Gastroesophageal sphincter (tissue), 4 donors: Measurements from ENCODE around the gene TRIML2. TPM values are rescaled to one million over a fixed set of nuclear protein-coding genes. Genes with fewer than 3 reads are reported as not detected.

Experiments
- ATAC-seq: fragments of 150-250 bp; one replicate; pipeline ENCODE4 v1.9.1; 2016; ENCODE audit warnings: mild to moderate bottlenecking, moderate library complexity
- H3K27ac ChIP-seq, 4 donors: fragments of 200-600 bp; sonication (generic) in 3 of 4; 1 replicate in 3 of 4; 2 replicates in 1 of 4; pipeline ENCODE4 v1.5.1; 2016 to 2019
- H3K27me3 ChIP-seq: fragments of 200-600 bp; sonication (generic); one replicate; pipeline ENCODE4 v1.5.1; 2019
- H3K36me3 ChIP-seq, 2 donors: fragments of 200-600 bp; sonication (generic); one replicate each; pipeline ENCODE4 v1.5.1; 2019; ENCODE audit warnings: control low read depth in 1 of 2
- H3K4me1 ChIP-seq, 3 donors: fragments of 200-600 bp; sonication (generic); 1 replicate in 2 of 3; 2 replicates in 1 of 3; pipeline ENCODE4 v1.5.1; 2016 to 2019; ENCODE audit warnings: control low read depth in 2 of 3
- H3K4me3 ChIP-seq, 2 donors: fragments of 200-600 bp; sonication (generic); one replicate each; pipeline ENCODE4 v1.5.1; 2019; ENCODE audit warnings: mild to moderate bottlenecking in 1 of 2, moderate library complexity in 1 of 2
- H3K9me3 ChIP-seq, 3 donors: fragments of 200-600 bp; sonication (generic); one replicate each; pipeline ENCODE4 v1.5.1; 2017 to 2019; ENCODE audit warnings: control low read depth in 2 of 3
- EP300 ChIP-seq: sonication (generic); formaldehyde crosslinking; IDR thresholded peaks from one replicate; pipeline ENCODE4 v1.6.1; 2017; ENCODE audit warnings: antibody characterized with exemption, mild to moderate bottlenecking
- POLR2A ChIP-seq, 2 donors: fragments of 450-650 bp; IDR thresholded peaks; one replicate each; pipeline ENCODE4 v1.6.1; 2017; ENCODE audit warnings: antibody characterized with exemption in 2 of 2, mild to moderate bottlenecking in 2 of 2, moderate library complexity in 1 of 2
- POLR2AphosphoS5 ChIP-seq: sonication (generic); formaldehyde crosslinking; IDR thresholded peaks from one replicate; pipeline ENCODE4 v1.6.1; 2017; ENCODE audit warnings: antibody characterized with exemption
- WGBS, 2 donors: methylation state at CpG; one replicate each; pipeline ENCODE4 v1.1.5; 2018; ENCODE audit warnings: low coverage in 1 of 2; 5-methylcytosine and 5-hydroxymethylcytosine counted together
- total RNA-seq, 4 donors: library from RNA; depleted of rRNA; stranded (reverse); fragments of >200 nt; gene quantifications; one replicate each; pipeline ENCODE4 v1.1.0, GENCODE V29; 2016
- TF ChIP-seq, protein P1 (sequence below), 4 experiments: fragments of 200-600 bp in 2 of 4; fragments of 450-650 bp in 2 of 4; sonication (generic) in 1 of 4; IDR thresholded peaks; one replicate each; pipeline ENCODE4 v1.5.1; 2017 to 2019; ENCODE audit warnings: antibody characterized with exemption in 4 of 4, mild to moderate bottlenecking in 2 of 4, moderate library complexity in 2 of 4

Gene TRIML2
- total RNA-seq, 4 donors from 2014 or later: 0.40 TPM; not detected in 3

DNA sequence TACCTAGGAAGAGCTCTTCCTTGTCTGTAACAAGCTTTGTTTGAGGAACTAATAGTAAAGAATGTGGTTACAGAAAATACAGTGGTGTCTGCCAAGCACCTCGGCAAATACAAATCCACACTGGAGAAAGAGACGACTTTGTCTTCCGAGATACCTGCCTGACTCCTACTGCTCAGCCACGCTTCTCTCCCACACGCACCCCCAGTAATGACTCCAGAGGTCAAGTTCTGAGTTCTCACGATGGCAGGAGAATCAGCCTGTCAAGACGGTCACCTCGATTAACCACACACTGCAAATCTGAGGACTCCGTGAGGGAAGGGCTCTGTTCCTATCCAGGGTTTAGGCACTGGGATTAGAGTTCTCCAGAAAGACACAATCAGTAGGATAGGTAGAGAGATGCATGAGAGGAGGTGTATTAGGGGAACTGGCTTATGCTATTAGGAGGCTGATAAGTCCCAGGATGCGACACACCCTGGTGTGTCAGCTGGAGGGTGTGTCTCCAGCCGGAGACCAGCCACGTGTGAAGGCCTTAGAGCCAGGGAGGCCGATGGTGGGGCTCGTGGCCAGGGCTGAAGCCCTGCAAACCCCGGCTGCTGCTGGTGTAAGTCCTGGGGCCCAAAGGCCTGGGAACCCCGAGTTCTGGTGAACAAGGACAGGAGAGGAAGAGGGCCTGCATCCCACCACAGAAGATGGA, 8.4 kb upstream of the TRIML2 start:
- H3K27ac ChIP-seq: no peak overlapping the region
- ATAC-seq: no peak
- H3K4me3 ChIP-seq: no peak overlapping the region
- no peaks in the 10 kb centered on the region for H3K27me3 ChIP-seq
- no peaks in the 10 kb centered on the region for H3K9me3 ChIP-seq
- H3K4me1 ChIP-seq: no peaks in the 10 kb centered on the region
- TF ChIP-seq, protein P1, sequence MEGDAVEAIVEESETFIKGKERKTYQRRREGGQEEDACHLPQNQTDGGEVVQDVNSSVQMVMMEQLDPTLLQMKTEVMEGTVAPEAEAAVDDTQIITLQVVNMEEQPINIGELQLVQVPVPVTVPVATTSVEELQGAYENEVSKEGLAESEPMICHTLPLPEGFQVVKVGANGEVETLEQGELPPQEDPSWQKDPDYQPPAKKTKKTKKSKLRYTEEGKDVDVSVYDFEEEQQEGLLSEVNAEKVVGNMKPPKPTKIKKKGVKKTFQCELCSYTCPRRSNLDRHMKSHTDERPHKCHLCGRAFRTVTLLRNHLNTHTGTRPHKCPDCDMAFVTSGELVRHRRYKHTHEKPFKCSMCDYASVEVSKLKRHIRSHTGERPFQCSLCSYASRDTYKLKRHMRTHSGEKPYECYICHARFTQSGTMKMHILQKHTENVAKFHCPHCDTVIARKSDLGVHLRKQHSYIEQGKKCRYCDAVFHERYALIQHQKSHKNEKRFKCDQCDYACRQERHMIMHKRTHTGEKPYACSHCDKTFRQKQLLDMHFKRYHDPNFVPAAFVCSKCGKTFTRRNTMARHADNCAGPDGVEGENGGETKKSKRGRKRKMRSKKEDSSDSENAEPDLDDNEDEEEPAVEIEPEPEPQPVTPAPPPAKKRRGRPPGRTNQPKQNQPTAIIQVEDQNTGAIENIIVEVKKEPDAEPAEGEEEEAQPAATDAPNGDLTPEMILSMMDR (IDR thresholded peaks at IDR 0.05): no peak
- TF ChIP-seq EP300: no peak
- TF ChIP-seq POLR2AphosphoS5: no peak
- TF ChIP-seq POLR2A (IDR thresholded peaks at IDR 0.05): no peak
- no peaks in the 10 kb centered on the region for H3K36me3 ChIP-seq
- WGBS, 2 donors: 81% methylated on average over 5 of the region's 16 CpGs; no CpG with 5 or more reads in 1 of the 2 donors

DNA sequence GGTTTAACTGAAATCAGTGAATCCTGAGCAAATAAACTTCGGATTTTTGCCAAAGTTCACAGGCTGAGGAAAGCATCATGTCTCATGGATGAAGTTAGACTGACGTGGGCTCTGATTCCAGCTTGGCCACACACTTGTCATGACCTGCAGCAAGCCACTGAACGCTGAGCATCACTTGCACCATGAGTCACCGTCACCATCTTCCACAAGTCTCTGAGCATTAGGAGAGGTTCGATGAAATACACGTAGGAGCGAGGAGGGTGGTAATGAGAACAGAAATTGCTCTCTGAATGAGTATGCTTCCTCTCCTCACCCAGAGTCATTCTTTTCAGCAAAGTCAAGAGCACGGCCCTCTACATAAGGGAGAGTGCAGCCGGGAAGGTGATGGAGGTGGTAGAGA, 3.8 kb upstream of the TRIML2 start:
- 81 to 85% methylated on average over 7 to 8 of the region's 9 CpGs for WGBS, 2 donors
- no peak overlapping the region for H3K4me3 ChIP-seq
- H3K27me3 ChIP-seq: no peaks in the 10 kb centered on the region
- H3K9me3 ChIP-seq: no peaks in the 10 kb centered on the region
- H3K4me1 ChIP-seq: no peaks in the 10 kb centered on the region
- no peak for ATAC-seq
- H3K36me3 ChIP-seq: no peaks in the 10 kb centered on the region
- TF ChIP-seq, protein P1 (IDR thresholded peaks at IDR 0.05): no peak
- TF ChIP-seq POLR2A (IDR thresholded peaks at IDR 0.05) (no peak), EP300 (no peak), POLR2AphosphoS5 (no peak)
- no peak overlapping the region for H3K27ac ChIP-seq

DNA sequence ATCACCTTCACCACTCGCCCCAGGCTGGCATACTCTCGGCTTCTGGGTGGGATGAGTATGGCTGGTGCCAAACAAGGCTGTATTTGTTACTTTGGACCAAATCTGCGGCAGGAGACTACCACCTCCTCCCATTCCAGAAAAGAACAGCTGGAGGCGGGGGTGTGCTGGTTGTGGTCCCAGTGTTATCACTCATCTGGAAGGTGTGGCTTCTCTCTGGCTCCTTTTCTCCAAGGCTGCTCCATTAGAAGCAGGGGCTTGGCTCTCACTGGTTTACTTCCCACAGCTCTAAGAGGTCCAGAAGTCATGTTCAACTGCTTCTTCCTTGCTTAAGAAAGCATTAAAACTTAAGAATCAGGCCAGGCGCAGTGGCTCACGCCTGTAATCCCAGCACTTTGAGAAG, 2.6 kb upstream of the TRIML2 start:
- H3K36me3 ChIP-seq: no peaks in the 10 kb centered on the region
- TF ChIP-seq POLR2A (IDR thresholded peaks at IDR 0.05) (no peak), EP300 (no peak), POLR2AphosphoS5 (no peak)
- TF ChIP-seq, protein P1 (IDR thresholded peaks at IDR 0.05): no peak
- no peak for ATAC-seq
- H3K27ac ChIP-seq: peak overlapping the region in 1 of 4 donors; percentile 1
- H3K9me3 ChIP-seq: no peaks in the 10 kb centered on the region
- H3K4me3 ChIP-seq: no peak overlapping the region
- no peaks in the 10 kb centered on the region for H3K27me3 ChIP-seq
- 63 to 73% methylated on average over 2 to 4 of the region's 6 CpGs for WGBS, 2 donors
- H3K4me1 ChIP-seq: no peaks in the 10 kb centered on the region

DNA sequence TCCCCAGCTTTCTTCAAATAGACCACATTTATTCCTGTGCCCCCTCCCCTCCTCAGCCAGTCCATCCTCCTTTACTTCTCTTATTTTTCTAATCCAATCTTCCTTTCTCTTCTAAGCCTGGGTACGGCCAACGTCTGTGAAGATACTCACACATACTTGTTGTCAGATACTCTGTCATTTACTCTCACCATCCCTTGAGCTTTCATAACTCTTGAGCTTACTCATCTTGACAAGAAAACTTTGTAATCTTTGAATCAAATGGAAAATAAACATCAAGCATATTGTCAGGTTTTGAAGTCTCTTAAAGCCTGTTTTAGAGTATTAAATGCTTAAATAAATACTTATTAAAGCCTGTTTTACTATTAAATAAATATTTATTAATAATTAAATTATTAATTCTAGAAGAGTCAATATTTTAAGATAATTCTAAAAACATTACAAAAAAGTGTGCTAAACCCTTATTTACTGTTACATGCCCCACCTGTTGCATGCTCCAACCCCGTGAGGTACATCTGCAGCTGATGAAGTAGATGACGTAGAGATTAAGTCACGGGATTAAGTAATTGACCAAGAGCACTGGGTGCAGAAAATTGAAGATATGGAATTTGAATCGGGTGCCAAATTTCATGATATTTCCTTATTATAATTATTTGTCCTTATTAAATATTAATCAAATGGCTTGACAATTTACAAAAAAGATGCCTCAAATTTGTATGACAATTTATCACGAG, 1.5 kb upstream of the TRIML2 start:
- ATAC-seq: no peak

More for the DNA sequence above, 1.5 kb upstream of the TRIML2 start:
- H3K36me3 ChIP-seq: no peaks in the 10 kb centered on the region
- no peak overlapping the region for H3K4me3 ChIP-seq
- H3K9me3 ChIP-seq: no peaks in the 10 kb centered on the region
- no peaks in the 10 kb centered on the region for H3K4me1 ChIP-seq
- no peaks in the 10 kb centered on the region for H3K27me3 ChIP-seq
- no peak overlapping the region for H3K27ac ChIP-seq
- 53 to 58% methylated on average over 5 to 7 of the region's 7 CpGs for WGBS, 2 donors
- no peak for TF ChIP-seq EP300
- no peak for TF ChIP-seq POLR2A (IDR thresholded peaks at IDR 0.05)
- TF ChIP-seq, protein P1 (IDR thresholded peaks at IDR 0.05): no peak
- TF ChIP-seq POLR2AphosphoS5: no peak
